H1 (cell line): ENCODE results near the gene GPR21. TPM values are rescaled to one million over a fixed set of nuclear protein-coding genes. Genes with fewer than 3 reads are reported as not detected.

Source experiments
- CTCF ChIA-PET: fragments of 300-600 bp; sonication (Branson Sonifier 250); formaldehyde crosslinking; loops from one replicate; lab custom pipeline; 2021; ENCODE audit not compliant: partially characterized antibody; lab: Charles Lee
- POLR2A ChIA-PET: fragments of 300-600 bp; sonication (Branson Sonifier 250); formaldehyde crosslinking; loops from one replicate; lab custom pipeline; 2021; ENCODE audit warnings: inconsistent platforms; ENCODE audit not compliant: partially characterized antibody; lab: Charles Lee
- DNase-seq, 2 experiments: peaks; one replicate each; pipeline versions ENCODE4 v3.0.0 to v3.0.0-alpha.2; 2010 to 2022; ENCODE audit warnings: low spot score in 2 of 2, low read depth in 1 of 2, mixed read lengths in 1 of 2
- FAIRE-seq: peaks from 2 replicates; lab custom pipeline; 2011; peaks lifted over from hg19 to GRCh38; lab: Jason Lieb, UNC
- H2AFZ ChIP-seq: 2 replicates; pipeline ENCODE4 v1.8.1; 2012; ENCODE audit warnings: low read length, inconsistent platforms
- H2AK5ac ChIP-seq: 2 replicates; pipeline ENCODE4 v1.6.1; 2013; ENCODE audit warnings: low read depth, low read length
- H2BK120ac ChIP-seq: replicated peaks from 2 replicates; pipeline ENCODE3; 2013; ENCODE audit warnings: low read depth, low read length, inconsistent platforms
- H2BK12ac ChIP-seq: 2 replicates; pipeline ENCODE4 v1.6.1; 2013; ENCODE audit warnings: low read depth, low read length
- H2BK15ac ChIP-seq: 2 replicates; pipeline ENCODE4 v1.6.1; 2013; ENCODE audit warnings: low read length
- H2BK20ac ChIP-seq: 2 replicates; pipeline ENCODE4 v1.6.1; 2013; ENCODE audit warnings: low read length
- H2BK5ac ChIP-seq: 2 replicates; pipeline ENCODE4 v1.6.1; 2013; ENCODE audit warnings: low read depth, low read length
- H3K14ac ChIP-seq: 2 replicates; pipeline ENCODE4 v1.6.1; 2013; ENCODE audit warnings: inconsistent platforms; ENCODE audit not compliant: insufficient read length
- H3K18ac ChIP-seq: 2 replicates; pipeline ENCODE4 v1.6.1; 2013; ENCODE audit warnings: low read length; ENCODE audit errors: extremely low read depth
- H3K23ac ChIP-seq: 2 replicates; pipeline ENCODE4 v1.6.1; 2013; ENCODE audit warnings: inconsistent platforms; ENCODE audit not compliant: insufficient read length
- H3K23me2 ChIP-seq: 2 replicates; pipeline ENCODE4 v1.6.1; 2013; ENCODE audit warnings: low read depth, low read length
- H3K27ac ChIP-seq: 2 replicates; pipeline ENCODE4 v1.6.1; 2011; ENCODE audit warnings: low read depth, low read length, inconsistent platforms
- H3K27me3 ChIP-seq, 4 experiments: replicated peaks in 1 of 4; 1 replicate in 1 of 4; 2 replicates in 3 of 4; pipeline versions ENCODE4 v1.6.1 to v1.8.1; 2011 to 2013; ENCODE audit warnings: low read length in 3 of 4, mild to moderate bottlenecking in 3 of 4, inconsistent platforms in 2 of 4, mixed read lengths in 2 of 4, moderate library complexity in 1 of 4; ENCODE audit not compliant: control insufficient read depth in 3 of 4, insufficient read depth in 3 of 4; ENCODE audit errors: extremely low read depth in 1 of 4
- H3K36me3 ChIP-seq, 4 experiments: 2 replicates each; pipeline versions ENCODE4 v1.6.1 to v1.8.1; 2011 to 2013; ENCODE audit warnings: mild to moderate bottlenecking in 4 of 4, low read length in 3 of 4, moderate library complexity in 2 of 4, control low read depth in 1 of 4, inconsistent platforms in 1 of 4; ENCODE audit not compliant: insufficient read depth in 4 of 4, control insufficient read depth in 2 of 4
- H3K4ac ChIP-seq: replicated peaks from 2 replicates; pipeline ENCODE3; 2013; ENCODE audit warnings: low read length, low read depth, mixed read lengths, inconsistent platforms; ENCODE audit not compliant: insufficient read length
- H3K4me1 ChIP-seq, 4 experiments: replicated peaks in 1 of 4; 1 replicate in 1 of 4; 2 replicates in 3 of 4; pipeline versions ENCODE4 v1.6.1 to v1.8.1; 2011 to 2013; ENCODE audit warnings: low read length in 3 of 4, inconsistent platforms in 2 of 4, mixed read lengths in 1 of 4; ENCODE audit not compliant: insufficient read depth in 4 of 4, control insufficient read depth in 3 of 4
- H3K4me2 ChIP-seq, 2 experiments: 2 replicates each; pipeline versions ENCODE4 v1.6.1 to v1.8.1; 2011 to 2013; ENCODE audit warnings: low read depth in 2 of 2, low read length in 2 of 2, control low read depth in 1 of 2, inconsistent platforms in 1 of 2, mild to moderate bottlenecking in 1 of 2; ENCODE audit not compliant: insufficient read depth in 1 of 2
- H3K4me3 ChIP-seq, 4 experiments: fragments of 200-600, 300-600 bp in 1 of 4; sonication (generic), shearing (Covaris generic), sonication (Bioruptor Twin) in 1 of 4; 2 replicates each; pipeline versions ENCODE4 v1.5.1 to v1.8.1; 2011 to 2016; ENCODE audit warnings: low read length in 4 of 4, low read depth in 3 of 4, control low read depth in 2 of 4, inconsistent platforms in 2 of 4, mild to moderate bottlenecking in 2 of 4, mixed read lengths in 1 of 4, moderate library complexity in 1 of 4; ENCODE audit not compliant: insufficient read depth in 2 of 4; ENCODE audit errors: extremely low read depth in 1 of 4
- H3K56ac ChIP-seq: replicated peaks from 2 replicates; pipeline ENCODE3; 2013; ENCODE audit warnings: low read depth, mild to moderate bottlenecking, mixed read lengths, low read length, inconsistent platforms; ENCODE audit not compliant: insufficient read length
- H3K79me1 ChIP-seq: 2 replicates; pipeline ENCODE4 v1.6.1; 2013; ENCODE audit warnings: low read depth, low read length, control low read depth
- H3K79me2 ChIP-seq, 2 experiments: 2 replicates each; pipeline versions ENCODE4 v1.6.1 to v1.8.1; 2012 to 2013; ENCODE audit warnings: low read length in 2 of 2, mild to moderate bottlenecking in 2 of 2, inconsistent platforms in 1 of 2; ENCODE audit not compliant: insufficient read depth in 2 of 2, control insufficient read depth in 1 of 2
- H3K9ac ChIP-seq, 4 experiments: replicated peaks in 1 of 4; 1 replicate in 1 of 4; 2 replicates in 3 of 4; pipeline versions ENCODE4 v1.6.1 to v1.8.1; 2011 to 2013; ENCODE audit warnings: low read depth in 3 of 4, low read length in 3 of 4, control low read depth in 2 of 4, mild to moderate bottlenecking in 2 of 4, moderate library complexity in 2 of 4, inconsistent platforms in 1 of 4; ENCODE audit errors: extremely low read depth in 1 of 4
- H3K9me3 ChIP-seq, 2 experiments: 2 replicates each; pipeline versions ENCODE4 v1.6.1 to v1.8.1; 2012 to 2013; ENCODE audit warnings: mild to moderate bottlenecking in 2 of 2, moderate library complexity in 2 of 2, control low read depth in 1 of 2, inconsistent platforms in 1 of 2, low read depth in 1 of 2, low read length in 1 of 2, mixed read lengths in 1 of 2; ENCODE audit not compliant: insufficient read depth in 2 of 2
- H4K20me1 ChIP-seq, 2 experiments: replicated peaks in 1 of 2; 2 replicates each; pipeline versions ENCODE3 to v1.8.1; 2011 to 2013; ENCODE audit warnings: inconsistent platforms in 2 of 2, low read length in 2 of 2, mild to moderate bottlenecking in 1 of 2; ENCODE audit not compliant: insufficient read depth in 2 of 2, control insufficient read depth in 1 of 2
- H4K5ac ChIP-seq: 2 replicates; pipeline ENCODE4 v1.6.1; 2013; ENCODE audit warnings: low read length, low read depth, mixed read lengths, inconsistent platforms; ENCODE audit not compliant: insufficient read length
- H4K8ac ChIP-seq: 2 replicates; pipeline ENCODE4 v1.8.0; 2013; ENCODE audit warnings: mild to moderate bottlenecking, moderate library complexity, low read length, inconsistent platforms; ENCODE audit not compliant: insufficient read depth; ENCODE audit errors: extremely low read depth
- H4K91ac ChIP-seq: replicated peaks from 2 replicates; pipeline ENCODE3; 2013; ENCODE audit warnings: low read length, mixed read lengths, inconsistent platforms; ENCODE audit not compliant: insufficient read length
- ATF3 ChIP-seq: IDR thresholded peaks from 2 replicates; pipeline ENCODE4 v1.6.1; 2011; ENCODE audit warnings: low read depth, mild to moderate bottlenecking, low read length; ENCODE audit not compliant: insufficient read depth
- CREB1 ChIP-seq: IDR thresholded peaks from 2 replicates; pipeline ENCODE4 v1.6.1; 2012; ENCODE audit warnings: inconsistent platforms
- RAD21 ChIP-seq, 2 experiments: IDR thresholded peaks in 1 of 2; conservative IDR thresholded peaks in 1 of 2; 2 replicates each; pipeline ENCODE4 v1.6.1; 2011; ENCODE audit warnings: low read depth in 2 of 2, low read length in 2 of 2, improper control_type of control experiment in 1 of 2, inconsistent platforms in 1 of 2, mild to moderate bottlenecking in 1 of 2, moderate library complexity in 1 of 2
- RBBP5 ChIP-seq: IDR thresholded peaks from 2 replicates; pipeline ENCODE4 v1.7.1; 2012; ENCODE audit warnings: low read depth, mild to moderate bottlenecking, inconsistent platforms, low read length, moderate library complexity, borderline replicate concordance
- SIRT6 ChIP-seq: IDR thresholded peaks from one replicate; pipeline ENCODE4 v1.7.1; 2012; ENCODE audit warnings: low read length, inconsistent platforms
- WGBS, 2 experiments: shearing (Covaris generic) in 1 of 2; methylation state at CpG; one replicate each; pipeline versions ENCODE4 v1.1.6 to v1.1.7; 2013 to 2015; ENCODE audit warnings: low lambda C conversion rate in 2 of 2, mixed read lengths in 2 of 2, inconsistent platforms in 1 of 2, low coverage in 1 of 2, missing lambda C conversion rate in 1 of 2; ENCODE audit not compliant: insufficient replicate concordance in 2 of 2, insufficient coverage in 1 of 2, insufficient read length in 1 of 2; ENCODE audit errors: extremely low coverage in 1 of 2, missing lambda C conversion rate in 1 of 2; 5-methylcytosine and 5-hydroxymethylcytosine counted together
- polyA plus RNA-seq, 7 experiments: library from polyadenylated mRNA; depleted of rRNA in 3 of 7; stranded (reverse) in 5 of 7; unstranded in 2 of 7; fragments of >200 nt in 5 of 7; fragments of 200-250 nt in 2 of 7; gene quantifications; 1 replicate in 5 of 7; 2 replicates in 1 of 7; 4 replicates in 1 of 7; pipeline versions ENCODE4 v1.2.1 to v1.2.3, GENCODE V29; 2011 to 2013; ENCODE audit warnings: missing spikeins in 2 of 7, mixed read lengths in 2 of 7
- total RNA-seq: library from RNA; stranded (reverse); fragmentation: NEBNext Ultra II Directional; extraction: Animal tissue kit (Norgen Biotek cat#: 25700); gene quantifications from 2 replicates; pipeline ENCODE4 v1.2.1, GENCODE V29; 2021
- TF ChIP-seq, protein P1 (sequence below), 3 experiments: IDR thresholded peaks; 1 replicate in 2 of 3; 2 replicates in 1 of 3; pipeline versions ENCODE4 v1.5.1 to v1.6.1; 2011; ENCODE audit warnings: low read length in 3 of 3, mild to moderate bottlenecking in 3 of 3, inconsistent platforms in 2 of 3, low read depth in 1 of 3, moderate library complexity in 1 of 3; ENCODE audit not compliant: insufficient read depth in 1 of 3; ENCODE audit errors: control extremely low read depth in 1 of 3

The GPR21 gene
- total and polyA plus RNA-seq, 2 of the 8 experiments (the other 6 are each of a cell fraction or from before 2014, with no cell fraction given): 0.58 to 0.71 TPM

DNA sequence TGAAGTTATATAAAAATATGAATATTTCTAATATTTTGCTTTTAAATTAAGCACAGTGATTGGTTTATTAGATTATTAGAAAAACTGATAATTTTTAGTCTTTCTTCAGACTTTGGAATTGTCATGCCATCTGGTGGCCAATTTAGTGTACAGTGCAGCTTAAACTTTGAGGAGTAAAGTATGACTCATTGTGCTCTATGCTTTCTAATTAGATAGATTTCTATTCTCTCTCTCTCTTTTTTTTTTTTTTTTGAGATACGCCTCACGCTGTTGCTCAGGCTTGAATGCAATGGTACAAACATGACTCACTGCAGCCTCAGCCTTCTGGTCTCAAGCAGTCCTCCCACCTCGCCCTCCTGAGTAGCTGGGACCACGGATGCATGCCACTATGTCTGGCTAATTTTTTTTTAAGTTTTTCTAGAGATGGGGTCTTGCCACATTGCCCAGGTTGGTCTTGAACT is 42.1 kb upstream of the GPR21 start:
- Histone ChIP-seq H3K56ac (no peak overlapping the region), H2BK120ac (no peak overlapping the region), H3K9ac (no peak overlapping the region), H3K14ac (no peak overlapping the region), H3K79me2 (no peaks in the 10 kb centered on the region), H3K9me3 (no peaks in the 10 kb centered on the region), H3K36me3 (peaks cover 4 to 50% (median 14%) of the 10 kb centered on the region in 4 experiments), H2BK15ac (no peak overlapping the region), H3K4me2 (no peak overlapping the region), H2BK5ac (no peak overlapping the region), H3K23me2 (no peaks in the 10 kb centered on the region), H2AK5ac (no peak overlapping the region), H4K8ac (no peak overlapping the region), H3K27ac (no peak overlapping the region), H2AFZ (no peak overlapping the region), H4K20me1 (no peaks in the 10 kb centered on the region), H2BK20ac (no peak overlapping the region), H3K23ac (no peak overlapping the region), H3K79me1 (no peaks in the 10 kb centered on the region), H2BK12ac (no peak overlapping the region), H3K4me1 (no peaks in the 10 kb centered on the region), H3K18ac (no peak overlapping the region), H3K4ac (no peak overlapping the region), H3K27me3 (no peaks in the 10 kb centered on the region), H4K5ac (no peak overlapping the region), H4K91ac (no peak overlapping the region), H3K4me3 (no peak overlapping the region)
- ChIA-PET CTCF (interaction anchor here (0.6 to 1.7 kb wide), 13 partner anchors 9 to 363 kb away, joined by 3 to 8 read pairs (median 4); partner anchors contain the start of genes ZBTB26 and ZBTB6), POLR2A (interaction anchor here (0.7 to 0.9 kb wide), 3 partner anchors 40 to 149 kb away, joined by 3 to 4 read pairs (median 3); no protein-coding TSS in a partner anchor)
- no peak for FAIRE-seq
- DNase-seq: no peak
- WGBS, 2 experiments: 97% methylated on average over 4 of the region's 4 CpGs; no CpG with 5 or more reads in 1 of the 2 experiments
- TF ChIP-seq RBBP5 (no peak), ATF3 (no peak), CREB1 (no peak), SIRT6 (no peak), RAD21 (IDR thresholded peaks at IDR 0.05 in 1 of 2, conservative IDR thresholded peaks at IDR 0.05 in 1 of 2; ENCODE audit: low read depth in 2 of 2, low read length in 2 of 2) (peak; percentile 41 to 45)
- TF ChIP-seq, protein P1, sequence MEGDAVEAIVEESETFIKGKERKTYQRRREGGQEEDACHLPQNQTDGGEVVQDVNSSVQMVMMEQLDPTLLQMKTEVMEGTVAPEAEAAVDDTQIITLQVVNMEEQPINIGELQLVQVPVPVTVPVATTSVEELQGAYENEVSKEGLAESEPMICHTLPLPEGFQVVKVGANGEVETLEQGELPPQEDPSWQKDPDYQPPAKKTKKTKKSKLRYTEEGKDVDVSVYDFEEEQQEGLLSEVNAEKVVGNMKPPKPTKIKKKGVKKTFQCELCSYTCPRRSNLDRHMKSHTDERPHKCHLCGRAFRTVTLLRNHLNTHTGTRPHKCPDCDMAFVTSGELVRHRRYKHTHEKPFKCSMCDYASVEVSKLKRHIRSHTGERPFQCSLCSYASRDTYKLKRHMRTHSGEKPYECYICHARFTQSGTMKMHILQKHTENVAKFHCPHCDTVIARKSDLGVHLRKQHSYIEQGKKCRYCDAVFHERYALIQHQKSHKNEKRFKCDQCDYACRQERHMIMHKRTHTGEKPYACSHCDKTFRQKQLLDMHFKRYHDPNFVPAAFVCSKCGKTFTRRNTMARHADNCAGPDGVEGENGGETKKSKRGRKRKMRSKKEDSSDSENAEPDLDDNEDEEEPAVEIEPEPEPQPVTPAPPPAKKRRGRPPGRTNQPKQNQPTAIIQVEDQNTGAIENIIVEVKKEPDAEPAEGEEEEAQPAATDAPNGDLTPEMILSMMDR (IDR thresholded peaks at IDR 0.05; ENCODE audit: control extremely low read depth in 1 of 3, insufficient read depth in 1 of 3, low read depth in 1 of 3, low read length in 3 of 3): peak in 1 of 3 experiments; percentile 38; a peak in 1 of 4 replicates
